ENCODE measurements around the gene RASA4B.

GRCh38 chr7:102457352-102457924, 60.1 kb downstream of the RASA4B start:
- TF ChIP-seq CTCF (IDR thresholded peaks at IDR 0.05) (no peak), POLR2A (IDR thresholded peaks at IDR 0.05) (no peak)

All from tibial nerve (tissue), 3 donors.